ENCODE results near the gene ABR. TPM values are rescaled to one million over a fixed set of nuclear protein-coding genes. Genes with fewer than 3 reads are reported as not detected.

The ABR gene
- total RNA-seq, 1 donor from 2014 or later, result 76.6 TPM

- DNase-seq (ENCODE audit: low spot score), result no peak
- Mint-ChIP-seq H3K27me3 (ENCODE audit: unreplicated experiment) (peaks cover 3% of the 10 kb centered on the region), H3K9me3 (ENCODE audit: unreplicated experiment) (no peaks in the 10 kb centered on the region), H3K4me1 (ENCODE audit: unreplicated experiment) (peaks cover 10% of the 10 kb centered on the region), H3K4me3 (ENCODE audit: unreplicated experiment) (peak overlapping the region; percentile 56), H3K27ac (ENCODE audit: unreplicated experiment) (peak overlapping the region; percentile 19), H3K36me3 (ENCODE audit: low read depth, unreplicated experiment) (peaks cover 20% of the 10 kb centered on the region)
- TF ChIP-seq, protein P1, sequence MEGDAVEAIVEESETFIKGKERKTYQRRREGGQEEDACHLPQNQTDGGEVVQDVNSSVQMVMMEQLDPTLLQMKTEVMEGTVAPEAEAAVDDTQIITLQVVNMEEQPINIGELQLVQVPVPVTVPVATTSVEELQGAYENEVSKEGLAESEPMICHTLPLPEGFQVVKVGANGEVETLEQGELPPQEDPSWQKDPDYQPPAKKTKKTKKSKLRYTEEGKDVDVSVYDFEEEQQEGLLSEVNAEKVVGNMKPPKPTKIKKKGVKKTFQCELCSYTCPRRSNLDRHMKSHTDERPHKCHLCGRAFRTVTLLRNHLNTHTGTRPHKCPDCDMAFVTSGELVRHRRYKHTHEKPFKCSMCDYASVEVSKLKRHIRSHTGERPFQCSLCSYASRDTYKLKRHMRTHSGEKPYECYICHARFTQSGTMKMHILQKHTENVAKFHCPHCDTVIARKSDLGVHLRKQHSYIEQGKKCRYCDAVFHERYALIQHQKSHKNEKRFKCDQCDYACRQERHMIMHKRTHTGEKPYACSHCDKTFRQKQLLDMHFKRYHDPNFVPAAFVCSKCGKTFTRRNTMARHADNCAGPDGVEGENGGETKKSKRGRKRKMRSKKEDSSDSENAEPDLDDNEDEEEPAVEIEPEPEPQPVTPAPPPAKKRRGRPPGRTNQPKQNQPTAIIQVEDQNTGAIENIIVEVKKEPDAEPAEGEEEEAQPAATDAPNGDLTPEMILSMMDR (IDR thresholded peaks at IDR 0.05; ENCODE audit: unreplicated experiment), result no peak
Measured at GRCh38 chr17:1042486-1042885, 137.3 kb downstream of the ABR start.

DNA sequence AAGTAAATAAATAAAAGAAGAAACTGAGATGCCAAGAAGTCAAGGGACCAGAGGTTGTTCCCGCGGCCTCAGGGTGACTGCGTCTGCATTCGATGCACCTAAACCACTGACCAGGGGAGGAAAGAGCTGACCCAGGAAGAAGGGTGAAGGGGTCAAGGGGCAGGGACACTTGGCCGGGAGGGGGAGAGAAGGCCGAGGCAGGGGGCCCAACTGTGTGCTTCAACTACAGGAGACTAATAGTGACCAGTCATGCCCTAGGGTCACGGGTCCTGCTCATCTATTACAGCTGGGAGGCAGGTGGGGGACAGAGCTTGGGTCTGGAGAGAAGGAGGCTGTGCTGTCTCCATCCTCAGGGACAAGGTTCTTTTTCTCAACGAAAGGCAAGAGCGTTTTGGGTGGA, 138.0 kb downstream of the ABR start:
- Mint-ChIP-seq H3K4me1 (ENCODE audit: unreplicated experiment) (peaks cover 15% of the 10 kb centered on the region), H3K36me3 (ENCODE audit: low read depth, unreplicated experiment) (peaks cover 20% of the 10 kb centered on the region), H3K4me3 (ENCODE audit: unreplicated experiment) (peak overlapping the region; percentile 56), H3K27ac (ENCODE audit: unreplicated experiment) (no peak overlapping the region), H3K27me3 (ENCODE audit: unreplicated experiment) (peaks cover 3% of the 10 kb centered on the region), H3K9me3 (ENCODE audit: unreplicated experiment) (no peaks in the 10 kb centered on the region)
- TF ChIP-seq, protein P1 (IDR thresholded peaks at IDR 0.05; ENCODE audit: unreplicated experiment), result no peak
- DNase-seq (ENCODE audit: low spot score), result no peak

DNA sequence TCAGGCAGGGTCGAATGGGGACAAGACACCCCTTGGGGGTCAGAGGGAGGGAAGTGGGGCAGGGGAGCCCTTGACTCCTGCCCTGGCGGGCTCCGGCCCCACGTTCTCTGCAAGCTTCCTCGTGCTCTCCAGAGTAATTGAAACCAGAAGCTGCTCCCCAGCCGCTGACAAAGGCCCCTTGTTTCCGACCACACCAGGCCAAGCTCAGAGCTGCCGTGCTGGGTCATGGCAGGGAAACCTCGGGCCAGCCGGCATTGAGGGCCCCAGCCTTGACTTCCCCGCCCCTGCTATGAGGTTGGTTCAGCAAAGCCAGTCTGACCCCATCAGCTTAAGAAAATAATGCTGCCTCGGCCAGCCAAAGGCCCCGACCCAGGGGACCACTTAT, 139.6 kb downstream of the ABR start:
- Mint-ChIP-seq H3K9me3 (ENCODE audit: unreplicated experiment) (no peaks in the 10 kb centered on the region), H3K4me3 (ENCODE audit: unreplicated experiment) (no peak overlapping the region), H3K27me3 (ENCODE audit: unreplicated experiment) (peaks cover 7% of the 10 kb centered on the region), H3K36me3 (ENCODE audit: low read depth, unreplicated experiment) (peaks cover 17% of the 10 kb centered on the region), H3K27ac (ENCODE audit: unreplicated experiment) (peak overlapping the region; percentile 89), H3K4me1 (ENCODE audit: unreplicated experiment) (peaks cover 17% of the 10 kb centered on the region)
- DNase-seq (ENCODE audit: low spot score), result no peak
- TF ChIP-seq, protein P1 (IDR thresholded peaks at IDR 0.05; ENCODE audit: unreplicated experiment), result no peak

DNA sequence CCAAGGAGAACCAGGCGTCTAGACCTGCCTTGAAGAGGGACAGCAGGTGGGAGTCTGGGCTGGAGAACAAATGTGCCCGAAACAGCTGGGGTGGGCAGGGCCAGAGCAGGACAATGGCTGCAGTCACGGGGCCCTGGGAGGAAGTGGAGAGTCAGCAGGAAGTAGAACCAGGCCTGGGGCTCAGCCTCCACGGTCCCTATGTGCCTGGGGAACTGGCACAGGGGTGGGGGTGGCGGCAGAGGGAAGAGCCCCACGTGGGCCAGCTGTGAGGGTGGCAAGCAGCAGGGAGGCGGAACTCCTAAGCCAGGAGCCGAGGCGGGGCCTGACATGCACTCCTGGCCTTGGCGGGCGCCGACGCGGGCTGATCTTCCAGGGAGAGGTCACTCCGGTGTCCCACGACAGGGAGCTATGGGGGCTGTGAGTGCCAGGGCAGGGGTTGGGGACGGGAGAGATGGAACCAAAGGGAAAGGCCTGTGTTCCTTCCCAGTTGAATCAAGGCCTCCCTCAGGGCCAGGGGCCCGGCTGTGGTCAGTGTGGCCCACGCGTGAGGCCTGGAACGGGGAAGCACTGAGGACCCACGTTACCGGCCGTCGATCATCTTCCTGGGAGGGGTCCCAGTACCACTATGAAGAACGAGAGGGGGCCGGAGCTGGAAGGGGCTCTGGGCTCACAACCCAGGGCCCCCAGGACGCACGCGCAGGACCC, 140.1 kb downstream of the ABR start:
- peaks cover 11% of the 10 kb centered on the region for H3K36me3 Mint-ChIP-seq (ENCODE audit: low read depth, unreplicated experiment)
- TF ChIP-seq, protein P1 (IDR thresholded peaks at IDR 0.05; ENCODE audit: unreplicated experiment), result no peak
- H3K4me1 Mint-ChIP-seq (ENCODE audit: unreplicated experiment), result peaks cover 16% of the 10 kb centered on the region
- peaks cover 7% of the 10 kb centered on the region for H3K27me3 Mint-ChIP-seq (ENCODE audit: unreplicated experiment)
- peak overlapping the region; percentile 89 for H3K27ac Mint-ChIP-seq (ENCODE audit: unreplicated experiment)
- no peak overlapping the region for H3K4me3 Mint-ChIP-seq (ENCODE audit: unreplicated experiment)
- H3K9me3 Mint-ChIP-seq (ENCODE audit: unreplicated experiment), result no peaks in the 10 kb centered on the region
- DNase-seq (ENCODE audit: low spot score), result peak; percentile 62

- peaks cover 15% of the 10 kb centered on the region for H3K4me1 Mint-ChIP-seq (ENCODE audit: unreplicated experiment)
- peaks cover 12% of the 10 kb centered on the region for H3K36me3 Mint-ChIP-seq (ENCODE audit: low read depth, unreplicated experiment)
- peaks cover 8% of the 10 kb centered on the region for H3K27me3 Mint-ChIP-seq (ENCODE audit: unreplicated experiment)
- no peak for DNase-seq (ENCODE audit: low spot score)
- peak overlapping the region; percentile 89 for H3K27ac Mint-ChIP-seq (ENCODE audit: unreplicated experiment)
- TF ChIP-seq, protein P1 (IDR thresholded peaks at IDR 0.05; ENCODE audit: unreplicated experiment), result no peak
- H3K4me3 Mint-ChIP-seq (ENCODE audit: unreplicated experiment), result no peak overlapping the region
- no peaks in the 10 kb centered on the region for H3K9me3 Mint-ChIP-seq (ENCODE audit: unreplicated experiment)
Measured at GRCh38 chr17:1039123-1039507, 140.7 kb downstream of the ABR start.
